Stromal cell of bone marrow (primary cell): ENCODE measurements around the gene CDKAL1.
"Not testable (repeated sequence)": the region's sequence is repeated elsewhere in the genome, so short reads cannot be mapped to it uniquely, and the experiment has no call there.

Source experiments
- DNase-seq: peaks from one replicate; pipeline ENCODE4 v3.0.0-alpha.2; 2012; ENCODE audit warnings: low read depth

Gene CDKAL1

GRCh38 chr6:20594299-20594853 lies 60.1 kb downstream of the CDKAL1 start:
- DNase-seq, result not testable (repeated sequence)

- no peak for DNase-seq
Observed at GRCh38 chr6:20599302-20600051, 65.2 kb downstream of the CDKAL1 start.

- no peak for DNase-seq
Observed at GRCh38 chr6:20600831-20601230, 66.6 kb downstream of the CDKAL1 start.

GRCh38 chr6:20604159-20604558 lies 69.9 kb downstream of the CDKAL1 start:
- no peak for DNase-seq

GRCh38 chr6:20605061-20605460 lies 70.8 kb downstream of the CDKAL1 start:
- DNase-seq, result no peak

GRCh38 chr6:20605581-20605980 lies 71.3 kb downstream of the CDKAL1 start:
- DNase-seq, result peak; percentile 38

GRCh38 chr6:20606831-20607230 lies 72.6 kb downstream of the CDKAL1 start:
- DNase-seq, result no peak

GRCh38 chr6:20608356-20608755 lies 74.1 kb downstream of the CDKAL1 start:
- DNase-seq, result no peak

- no peak for DNase-seq
Observed at GRCh38 chr6:20608905-20609304, 74.6 kb downstream of the CDKAL1 start.

- not testable (repeated sequence) for DNase-seq
Observed at GRCh38 chr6:20609924-20610323, 75.7 kb downstream of the CDKAL1 start.

- no peak for DNase-seq
Observed at GRCh38 chr6:20610636-20611370, 76.5 kb downstream of the CDKAL1 start.

GRCh38 chr6:20617537-20617936 lies 83.3 kb downstream of the CDKAL1 start:
- DNase-seq, result not testable (repeated sequence)

- no peak for DNase-seq
Observed at GRCh38 chr6:20620043-20620442, 85.8 kb downstream of the CDKAL1 start.

GRCh38 chr6:20623761-20624160 lies 89.5 kb downstream of the CDKAL1 start:
- DNase-seq, result no peak

- no peak for DNase-seq
Observed at GRCh38 chr6:20626165-20626564, 91.9 kb downstream of the CDKAL1 start.

- DNase-seq, result no peak
Observed at GRCh38 chr6:20629509-20629908, 95.3 kb downstream of the CDKAL1 start.

- no peak for DNase-seq
Observed at GRCh38 chr6:20630136-20630535, 95.9 kb downstream of the CDKAL1 start.

- DNase-seq, result no peak
Observed at GRCh38 chr6:20630617-20631548, 96.6 kb downstream of the CDKAL1 start.

GRCh38 chr6:20631549-20631924 lies 97.3 kb downstream of the CDKAL1 start:
- DNase-seq, result peak; percentile 25

- DNase-seq, result no peak
Observed at GRCh38 chr6:20632696-20633095, 98.4 kb downstream of the CDKAL1 start.

GRCh38 chr6:20633566-20634340 lies 99.5 kb downstream of the CDKAL1 start:
- DNase-seq, result no peak
